K562 (cell line): ENCODE data around the gene ZNF484. TPM values are rescaled to one million over a fixed set of nuclear protein-coding genes. Genes with fewer than 3 reads are reported as not detected.

Experiments used
- CTBP1 ChIP-seq: fragments of 450-650 bp; IDR thresholded peaks from 2 replicates; pipeline ENCODE4 v1.6.1; 2016; ENCODE audit warnings: borderline replicate concordance
- MEIS2 ChIP-seq: fragments of 450-650 bp; IDR thresholded peaks from 2 replicates; pipeline ENCODE4 v1.6.1; 2014; ENCODE audit warnings: mild to moderate bottlenecking; ENCODE audit not compliant: partially characterized antibody
- PTRF ChIP-seq: fragments of 450-650 bp; IDR thresholded peaks from 2 replicates; pipeline ENCODE4 v1.6.1; 2016; ENCODE audit warnings: mild to moderate bottlenecking, missing genetic modification characterization, missing compliant biosample characterization
- SIN3B ChIP-seq: fragments of 450-650 bp; IDR thresholded peaks from 2 replicates; pipeline ENCODE4 v1.6.1; 2017; ENCODE audit warnings: low read depth, mild to moderate bottlenecking, moderate library complexity
- TCFL5 ChIP-seq: fragments of 250-450 bp; sonication (Bioruptor Pico); conservative IDR thresholded peaks from 2 replicates; pipeline ENCODE4 v1.6.1; 2021; ENCODE audit warnings: mild to moderate bottlenecking, moderate library complexity, matching md5 sums
- ZNF3 ChIP-seq: fragments of 250-450 bp; sonication (Bioruptor Pico); IDR thresholded peaks from 2 replicates; pipeline ENCODE4 v1.5.0; 2021; ENCODE audit warnings: mild to moderate bottlenecking, moderate library complexity
- ZNF551 ChIP-seq: fragments of 250-450 bp; sonication (Bioruptor Pico); IDR thresholded peaks from 2 replicates; pipeline ENCODE4 v1.5.0; 2021; ENCODE audit warnings: mild to moderate bottlenecking, moderate library complexity
- ZNF77 ChIP-seq: fragments of 250-450 bp; sonication (Bioruptor Pico); IDR thresholded peaks from 2 replicates; pipeline ENCODE4 v1.5.0; 2020
- polyA plus RNA-seq, 8 experiments: library from polyadenylated mRNA; depleted of rRNA in 4 of 8; stranded (reverse) in 5 of 8; unstranded in 3 of 8; fragments of >200 nt; fragmentation: Nextera tagmentation in 2 of 8; fragmentation: Illumina TruSeq in 1 of 8; extraction: Ambion mirVana in 2 of 8; extraction: Trizol in 1 of 8; gene quantifications; 2 replicates each; pipeline versions ENCODE4 v1.2.1 to v1.2.3, GENCODE V29; 2011 to 2014; ENCODE audit warnings: inconsistent platforms in 1 of 8, missing spikeins in 1 of 8
- total RNA-seq, 7 experiments: library from RNA; depleted of rRNA in 6 of 7; stranded (reverse); fragments of >200 nt in 6 of 7; fragmentation: Illumina TruSeq in 2 of 7; extraction: Trizol in 2 of 7; gene quantifications; 2 replicates each; pipeline versions ENCODE4 v1.2.1 to v1.2.3, GENCODE V29; 2011 to 2021; ENCODE audit warnings: low replicate concordance in 1 of 7
- TF ChIP-seq, protein P1 (sequence below): fragments of 200-600 bp; sonication (generic); IDR thresholded peaks from one replicate; pipeline ENCODE4 v1.6.1; 2012; ENCODE audit warnings: mild to moderate bottlenecking, low read depth, low read length, inconsistent platforms
- TF ChIP-seq, protein P2 (sequence below): fragments of 250-450 bp; sonication (Bioruptor Pico); IDR thresholded peaks from 2 replicates; pipeline ENCODE4 v1.5.1; 2021; ENCODE audit warnings: mild to moderate bottlenecking
- TF ChIP-seq, protein P3 (sequence below): fragments of 250-450 bp; sonication (Bioruptor Pico); IDR thresholded peaks from 2 replicates; pipeline ENCODE4 v1.8.0; 2022; ENCODE audit warnings: inconsistent platforms
- TF ChIP-seq, protein P4 (sequence below), 2 experiments: IDR thresholded peaks; 2 replicates each; pipeline ENCODE4 v1.6.1; 2011; ENCODE audit warnings: borderline replicate concordance in 1 of 2, control low read depth in 1 of 2, low read depth in 1 of 2, low read length in 1 of 2, mild to moderate bottlenecking in 1 of 2, mixed read lengths in 1 of 2, moderate library complexity in 1 of 2; ENCODE audit not compliant: insufficient read depth in 1 of 2, insufficient read length in 1 of 2, poor library complexity in 1 of 2, severe bottlenecking in 1 of 2; ENCODE audit errors: extremely low read depth in 1 of 2

The ZNF484 gene
- total and polyA plus RNA-seq, 9 of the 15 experiments (the other 6 are each of a cell fraction or from before 2014, with no cell fraction given) = 1.1 to 5.8 (median 2.5) TPM

DNA sequence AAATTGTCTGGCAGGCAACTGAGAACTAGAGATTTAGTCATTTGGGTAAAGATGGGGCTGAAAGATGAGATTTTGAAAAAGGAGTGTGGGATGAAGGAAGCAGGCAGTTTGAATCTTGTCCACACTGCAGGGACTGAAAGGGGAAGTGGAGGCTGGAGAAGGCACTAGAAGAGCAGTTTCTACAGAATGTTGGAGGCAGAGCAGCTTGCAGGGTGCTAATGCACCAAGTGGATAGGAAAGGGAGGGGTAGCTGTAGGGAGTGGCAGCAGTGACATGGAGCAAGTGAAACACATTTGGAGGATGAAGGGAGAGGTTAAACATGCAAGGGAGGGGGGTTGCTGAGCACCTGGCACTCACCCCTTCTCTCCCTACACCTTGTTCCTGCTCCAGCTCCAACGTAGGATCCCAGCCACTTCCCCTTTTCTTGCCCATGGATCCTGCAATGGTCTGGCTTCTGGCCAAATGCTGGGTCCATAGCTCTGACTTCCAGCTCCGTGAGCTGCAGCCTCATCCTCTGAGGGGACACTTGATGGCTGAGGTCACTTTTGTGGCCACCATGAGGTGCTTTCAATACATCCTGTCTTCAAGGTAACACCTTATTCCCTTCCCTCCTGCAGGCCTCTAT lies 39.5 kb upstream of the ZNF484 start (continued):
- TF ChIP-seq, protein P1, sequence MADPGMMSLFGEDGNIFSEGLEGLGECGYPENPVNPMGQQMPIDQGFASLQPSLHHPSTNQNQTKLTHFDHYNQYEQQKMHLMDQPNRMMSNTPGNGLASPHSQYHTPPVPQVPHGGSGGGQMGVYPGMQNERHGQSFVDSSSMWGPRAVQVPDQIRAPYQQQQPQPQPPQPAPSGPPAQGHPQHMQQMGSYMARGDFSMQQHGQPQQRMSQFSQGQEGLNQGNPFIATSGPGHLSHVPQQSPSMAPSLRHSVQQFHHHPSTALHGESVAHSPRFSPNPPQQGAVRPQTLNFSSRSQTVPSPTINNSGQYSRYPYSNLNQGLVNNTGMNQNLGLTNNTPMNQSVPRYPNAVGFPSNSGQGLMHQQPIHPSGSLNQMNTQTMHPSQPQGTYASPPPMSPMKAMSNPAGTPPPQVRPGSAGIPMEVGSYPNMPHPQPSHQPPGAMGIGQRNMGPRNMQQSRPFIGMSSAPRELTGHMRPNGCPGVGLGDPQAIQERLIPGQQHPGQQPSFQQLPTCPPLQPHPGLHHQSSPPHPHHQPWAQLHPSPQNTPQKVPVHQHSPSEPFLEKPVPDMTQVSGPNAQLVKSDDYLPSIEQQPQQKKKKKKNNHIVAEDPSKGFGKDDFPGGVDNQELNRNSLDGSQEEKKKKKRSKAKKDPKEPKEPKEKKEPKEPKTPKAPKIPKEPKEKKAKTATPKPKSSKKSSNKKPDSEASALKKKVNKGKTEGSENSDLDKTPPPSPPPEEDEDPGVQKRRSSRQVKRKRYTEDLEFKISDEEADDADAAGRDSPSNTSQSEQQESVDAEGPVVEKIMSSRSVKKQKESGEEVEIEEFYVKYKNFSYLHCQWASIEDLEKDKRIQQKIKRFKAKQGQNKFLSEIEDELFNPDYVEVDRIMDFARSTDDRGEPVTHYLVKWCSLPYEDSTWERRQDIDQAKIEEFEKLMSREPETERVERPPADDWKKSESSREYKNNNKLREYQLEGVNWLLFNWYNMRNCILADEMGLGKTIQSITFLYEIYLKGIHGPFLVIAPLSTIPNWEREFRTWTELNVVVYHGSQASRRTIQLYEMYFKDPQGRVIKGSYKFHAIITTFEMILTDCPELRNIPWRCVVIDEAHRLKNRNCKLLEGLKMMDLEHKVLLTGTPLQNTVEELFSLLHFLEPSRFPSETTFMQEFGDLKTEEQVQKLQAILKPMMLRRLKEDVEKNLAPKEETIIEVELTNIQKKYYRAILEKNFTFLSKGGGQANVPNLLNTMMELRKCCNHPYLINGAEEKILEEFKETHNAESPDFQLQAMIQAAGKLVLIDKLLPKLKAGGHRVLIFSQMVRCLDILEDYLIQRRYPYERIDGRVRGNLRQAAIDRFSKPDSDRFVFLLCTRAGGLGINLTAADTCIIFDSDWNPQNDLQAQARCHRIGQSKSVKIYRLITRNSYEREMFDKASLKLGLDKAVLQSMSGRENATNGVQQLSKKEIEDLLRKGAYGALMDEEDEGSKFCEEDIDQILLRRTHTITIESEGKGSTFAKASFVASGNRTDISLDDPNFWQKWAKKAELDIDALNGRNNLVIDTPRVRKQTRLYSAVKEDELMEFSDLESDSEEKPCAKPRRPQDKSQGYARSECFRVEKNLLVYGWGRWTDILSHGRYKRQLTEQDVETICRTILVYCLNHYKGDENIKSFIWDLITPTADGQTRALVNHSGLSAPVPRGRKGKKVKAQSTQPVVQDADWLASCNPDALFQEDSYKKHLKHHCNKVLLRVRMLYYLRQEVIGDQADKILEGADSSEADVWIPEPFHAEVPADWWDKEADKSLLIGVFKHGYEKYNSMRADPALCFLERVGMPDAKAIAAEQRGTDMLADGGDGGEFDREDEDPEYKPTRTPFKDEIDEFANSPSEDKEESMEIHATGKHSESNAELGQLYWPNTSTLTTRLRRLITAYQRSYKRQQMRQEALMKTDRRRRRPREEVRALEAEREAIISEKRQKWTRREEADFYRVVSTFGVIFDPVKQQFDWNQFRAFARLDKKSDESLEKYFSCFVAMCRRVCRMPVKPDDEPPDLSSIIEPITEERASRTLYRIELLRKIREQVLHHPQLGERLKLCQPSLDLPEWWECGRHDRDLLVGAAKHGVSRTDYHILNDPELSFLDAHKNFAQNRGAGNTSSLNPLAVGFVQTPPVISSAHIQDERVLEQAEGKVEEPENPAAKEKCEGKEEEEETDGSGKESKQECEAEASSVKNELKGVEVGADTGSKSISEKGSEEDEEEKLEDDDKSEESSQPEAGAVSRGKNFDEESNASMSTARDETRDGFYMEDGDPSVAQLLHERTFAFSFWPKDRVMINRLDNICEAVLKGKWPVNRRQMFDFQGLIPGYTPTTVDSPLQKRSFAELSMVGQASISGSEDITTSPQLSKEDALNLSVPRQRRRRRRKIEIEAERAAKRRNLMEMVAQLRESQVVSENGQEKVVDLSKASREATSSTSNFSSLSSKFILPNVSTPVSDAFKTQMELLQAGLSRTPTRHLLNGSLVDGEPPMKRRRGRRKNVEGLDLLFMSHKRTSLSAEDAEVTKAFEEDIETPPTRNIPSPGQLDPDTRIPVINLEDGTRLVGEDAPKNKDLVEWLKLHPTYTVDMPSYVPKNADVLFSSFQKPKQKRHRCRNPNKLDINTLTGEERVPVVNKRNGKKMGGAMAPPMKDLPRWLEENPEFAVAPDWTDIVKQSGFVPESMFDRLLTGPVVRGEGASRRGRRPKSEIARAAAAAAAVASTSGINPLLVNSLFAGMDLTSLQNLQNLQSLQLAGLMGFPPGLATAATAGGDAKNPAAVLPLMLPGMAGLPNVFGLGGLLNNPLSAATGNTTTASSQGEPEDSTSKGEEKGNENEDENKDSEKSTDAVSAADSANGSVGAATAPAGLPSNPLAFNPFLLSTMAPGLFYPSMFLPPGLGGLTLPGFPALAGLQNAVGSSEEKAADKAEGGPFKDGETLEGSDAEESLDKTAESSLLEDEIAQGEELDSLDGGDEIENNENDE = no peak
- TF ChIP-seq, protein P2, sequence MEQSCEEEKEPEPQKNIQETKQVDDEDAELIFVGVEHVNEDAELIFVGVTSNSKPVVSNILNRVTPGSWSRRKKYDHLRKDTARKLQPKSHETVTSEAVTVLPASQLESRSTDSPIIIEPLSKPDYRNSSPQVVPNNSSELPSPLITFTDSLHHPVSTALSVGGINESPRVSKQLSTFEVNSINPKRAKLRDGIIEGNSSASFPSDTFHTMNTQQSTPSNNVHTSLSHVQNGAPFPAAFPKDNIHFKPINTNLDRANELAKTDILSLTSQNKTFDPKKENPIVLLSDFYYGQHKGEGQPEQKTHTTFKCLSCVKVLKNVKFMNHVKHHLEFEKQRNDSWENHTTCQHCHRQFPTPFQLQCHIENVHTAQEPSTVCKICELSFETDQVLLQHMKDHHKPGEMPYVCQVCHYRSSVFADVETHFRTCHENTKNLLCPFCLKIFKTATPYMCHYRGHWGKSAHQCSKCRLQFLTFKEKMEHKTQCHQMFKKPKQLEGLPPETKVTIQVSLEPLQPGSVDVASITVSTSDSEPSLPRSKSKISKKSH = no peak
- TF ChIP-seq ZNF3 (CRISPR knock-in tag) (no peak), ZNF551 (no peak), SIN3B (no peak), ZNF77 (CRISPR knock-in tag) (no peak), PTRF (tag) (no peak), CTBP1 (0 out of 2 replicates have a peak, but pooled peaks have one; percentile 31), TCFL5 (no peak), MEIS2 (no peak)
- TF ChIP-seq, protein P3, sequence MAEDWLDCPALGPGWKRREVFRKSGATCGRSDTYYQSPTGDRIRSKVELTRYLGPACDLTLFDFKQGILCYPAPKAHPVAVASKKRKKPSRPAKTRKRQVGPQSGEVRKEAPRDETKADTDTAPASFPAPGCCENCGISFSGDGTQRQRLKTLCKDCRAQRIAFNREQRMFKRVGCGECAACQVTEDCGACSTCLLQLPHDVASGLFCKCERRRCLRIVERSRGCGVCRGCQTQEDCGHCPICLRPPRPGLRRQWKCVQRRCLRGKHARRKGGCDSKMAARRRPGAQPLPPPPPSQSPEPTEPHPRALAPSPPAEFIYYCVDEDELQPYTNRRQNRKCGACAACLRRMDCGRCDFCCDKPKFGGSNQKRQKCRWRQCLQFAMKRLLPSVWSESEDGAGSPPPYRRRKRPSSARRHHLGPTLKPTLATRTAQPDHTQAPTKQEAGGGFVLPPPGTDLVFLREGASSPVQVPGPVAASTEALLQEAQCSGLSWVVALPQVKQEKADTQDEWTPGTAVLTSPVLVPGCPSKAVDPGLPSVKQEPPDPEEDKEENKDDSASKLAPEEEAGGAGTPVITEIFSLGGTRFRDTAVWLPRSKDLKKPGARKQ (CRISPR knock-in tag) = no peak
- TF ChIP-seq, protein P4, sequence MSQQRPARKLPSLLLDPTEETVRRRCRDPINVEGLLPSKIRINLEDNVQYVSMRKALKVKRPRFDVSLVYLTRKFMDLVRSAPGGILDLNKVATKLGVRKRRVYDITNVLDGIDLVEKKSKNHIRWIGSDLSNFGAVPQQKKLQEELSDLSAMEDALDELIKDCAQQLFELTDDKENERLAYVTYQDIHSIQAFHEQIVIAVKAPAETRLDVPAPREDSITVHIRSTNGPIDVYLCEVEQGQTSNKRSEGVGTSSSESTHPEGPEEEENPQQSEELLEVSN (IDR thresholded peaks at IDR 0.05; ENCODE audit: borderline replicate concordance in 1 of 2, extremely low read depth in 1 of 2, insufficient read depth in 1 of 2, insufficient read length in 1 of 2, low read depth in 1 of 2, low read length in 1 of 2, poor library complexity in 1 of 2, severe bottlenecking in 1 of 2) = no peak
